Kidney glomerular epithelial cell (primary cell): ENCODE data around the gene EIF2AK2.
"Not testable (repeated sequence)": the region's sequence is repeated elsewhere in the genome, so short reads cannot be mapped to it uniquely, and the experiment has no call there.

Experiments
- DNase-seq: peaks from one replicate; lab custom pipeline; 2025; lab: John Stamatoyannopoulos, UW

The EIF2AK2 gene

GRCh38 chr2:37156857-37157714 is at the start of gene EIF2AK2:
TSS of gene EIF2AK2 (minus strand) at chr2:37156980. CDS start at chr2:37147806, 9,174 bp downstream.
- peak; percentile 81 for DNase-seq

GRCh38 chr2:37205689-37206341 is 49.0 kb upstream of the EIF2AK2 start:
- no peak for DNase-seq

GRCh38 chr2:37205071-37205661 is 48.4 kb upstream of the EIF2AK2 start:
- DNase-seq: not testable (repeated sequence)

DNA sequence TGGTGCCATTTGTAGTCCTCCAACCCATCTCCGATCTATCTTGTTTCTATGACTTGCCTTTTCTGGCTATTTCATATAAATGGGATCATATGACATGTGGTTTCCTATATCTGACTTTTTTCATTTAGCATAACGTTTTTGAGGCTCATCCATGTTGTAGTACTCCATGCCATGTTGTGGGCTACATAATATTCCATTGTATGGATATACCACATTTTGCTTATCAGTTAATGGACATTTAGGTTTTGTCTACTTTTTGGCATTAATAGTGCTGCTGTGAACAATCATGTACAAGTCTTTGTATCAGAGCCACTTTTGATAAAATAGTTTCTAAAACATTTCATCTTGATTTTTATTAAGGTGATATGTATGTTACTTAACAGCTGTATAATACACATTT is 46.9 kb upstream of the EIF2AK2 start:
- no peak for DNase-seq

GRCh38 chr2:37201766-37202165 is 45.0 kb upstream of the EIF2AK2 start:
- no peak for DNase-seq

GRCh38 chr2:37201208-37201607 is 44.4 kb upstream of the EIF2AK2 start:
- no peak for DNase-seq

DNA sequence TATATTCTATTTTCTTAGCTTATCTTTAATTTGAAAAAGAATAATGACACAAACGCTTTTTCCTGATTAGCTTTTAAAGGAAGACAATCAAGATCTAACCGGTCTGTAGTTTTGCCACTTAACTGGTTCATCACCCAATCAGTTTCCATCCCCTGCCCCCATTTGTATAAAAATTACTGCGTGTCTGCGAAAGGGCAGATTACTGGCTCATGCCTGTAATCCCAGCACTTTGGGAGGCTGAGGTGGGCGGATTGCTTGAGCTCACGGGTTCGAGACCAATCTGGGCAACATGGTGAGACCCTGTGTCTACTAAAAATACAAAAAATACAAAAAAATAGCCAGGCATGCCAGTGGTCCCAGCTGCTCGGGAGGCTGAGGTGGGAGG is 41.9 kb upstream of the EIF2AK2 start:
- DNase-seq: no peak

GRCh38 chr2:37196320-37197195 is 39.8 kb upstream of the EIF2AK2 start, which contains the start of gene CEBPZOS:
TSS of gene CEBPZOS (plus strand) at chr2:37196496. CDS start at chr2:37199705, 3,209 bp downstream.
- peak; percentile 72 for DNase-seq

DNA sequence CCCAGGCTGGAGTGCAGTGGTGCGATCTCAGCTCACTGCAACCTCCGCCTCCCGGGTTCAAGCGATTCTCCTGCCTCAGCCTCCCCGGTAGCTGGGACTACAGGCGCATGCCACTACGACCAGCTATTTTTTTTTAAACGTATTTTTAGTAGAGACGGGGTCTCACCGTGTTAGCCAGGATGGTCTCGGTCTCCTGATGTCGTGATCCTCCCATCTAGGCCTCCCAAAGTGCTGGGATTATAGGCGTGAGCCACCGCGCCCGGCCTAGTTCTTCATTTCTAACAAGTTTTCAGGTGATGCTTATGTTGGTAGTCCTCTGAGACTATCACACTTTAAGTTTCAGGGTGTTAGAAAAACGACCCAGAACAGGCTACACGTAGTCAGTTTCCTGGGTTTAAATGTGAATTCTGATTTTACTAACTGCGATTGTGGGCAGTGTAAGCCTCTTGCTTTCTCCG is 39.1 kb upstream of the EIF2AK2 start:
- not testable (repeated sequence) for DNase-seq

DNA sequence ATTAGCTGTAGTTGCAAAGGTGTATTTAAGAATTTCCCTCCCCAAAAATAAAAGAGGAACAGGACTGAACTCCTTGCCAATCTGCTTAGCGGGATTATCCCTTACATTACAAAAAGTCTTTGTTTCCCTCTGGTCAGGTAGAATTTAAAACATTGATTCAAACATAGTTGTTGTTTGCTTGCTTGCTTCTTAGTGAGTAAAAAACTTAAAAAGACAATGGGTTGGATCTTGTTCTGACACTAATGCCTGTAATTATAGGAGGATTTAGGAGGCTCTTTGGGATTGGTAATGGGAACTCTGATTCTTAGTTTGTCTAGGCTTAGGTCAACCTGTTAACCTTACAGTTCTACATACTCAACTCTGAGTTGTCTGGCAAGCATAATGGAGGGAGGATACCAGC is 35.8 kb upstream of the EIF2AK2 start:
- no peak for DNase-seq

DNA sequence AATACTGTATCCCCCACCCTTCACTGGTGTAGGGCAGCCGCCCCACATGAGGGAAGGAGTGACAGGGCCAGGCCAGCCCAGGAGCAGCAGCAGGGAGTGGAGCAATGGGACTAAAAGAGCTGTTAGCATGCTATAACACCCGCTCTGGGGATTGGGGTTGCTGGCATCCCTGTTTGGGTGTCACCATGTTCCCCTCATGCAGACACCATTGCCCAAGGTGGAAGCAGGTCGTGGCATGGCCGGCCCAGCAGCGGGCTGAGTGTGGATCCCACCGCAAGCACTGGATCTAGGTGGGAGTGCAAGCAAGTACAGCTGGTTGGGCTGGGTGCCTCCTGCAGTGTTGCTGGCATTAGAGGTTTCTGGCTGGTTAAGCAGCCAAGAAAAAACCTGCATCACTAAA is 35.0 kb upstream of the EIF2AK2 start:
- no peak for DNase-seq

- DNase-seq: no peak
Observed at GRCh38 chr2:37191253-37191652, 34.5 kb upstream of the EIF2AK2 start.

DNA sequence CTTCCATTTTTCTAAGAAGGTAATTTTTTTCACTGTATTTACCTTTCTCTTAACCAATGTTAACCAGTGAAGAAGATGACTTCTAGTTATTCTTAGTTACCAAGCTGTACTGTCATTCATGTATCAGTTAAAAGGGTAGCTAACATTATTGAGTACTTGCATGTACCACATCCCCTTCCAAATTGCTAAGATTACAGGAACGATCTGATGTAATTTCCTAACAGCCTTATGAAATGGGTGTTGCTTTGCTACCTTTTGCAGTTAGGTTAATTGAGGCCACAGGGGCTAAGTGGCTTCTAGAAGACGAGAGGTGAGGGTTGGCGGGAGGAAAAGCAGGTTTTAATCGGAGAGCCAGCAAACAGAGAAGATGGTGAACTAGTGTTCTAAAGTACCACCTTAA is 33.5 kb upstream of the EIF2AK2 start:
- DNase-seq: no peak

- peak; percentile 85 for DNase-seq
Observed at GRCh38 chr2:37189452-37190153, 32.8 kb upstream of the EIF2AK2 start.

DNA sequence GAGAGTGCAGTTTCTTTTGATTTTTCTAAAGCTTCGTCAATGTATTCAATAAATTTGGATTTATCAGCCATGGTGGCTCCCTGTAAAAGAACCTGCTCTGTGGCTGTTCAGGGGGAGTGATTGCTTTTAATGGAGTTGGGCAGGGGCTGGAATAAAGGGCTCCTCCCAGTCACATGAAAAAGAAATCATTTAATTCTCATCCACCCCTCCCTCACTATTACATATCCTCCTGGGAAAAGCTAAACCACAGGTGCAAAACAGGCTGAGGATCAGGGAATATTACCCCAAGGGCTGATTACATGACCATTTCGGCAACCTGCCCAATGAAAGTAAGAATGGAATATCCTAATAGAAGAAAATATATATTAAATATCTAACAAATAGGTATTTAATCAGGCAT is 31.8 kb upstream of the EIF2AK2 start, which contains the start of gene SULT6B1:
SULT6B1 (minus strand) TSS at position 101 of the 400 bp plus-strand sequence; CDS start at position 71, 30 bp downstream.
- DNase-seq: no peak

- DNase-seq: no peak
Observed at GRCh38 chr2:37181726-37182684, 25.2 kb upstream of the EIF2AK2 start.

- DNase-seq: no peak
Observed at GRCh38 chr2:37180640-37181039, 23.9 kb upstream of the EIF2AK2 start.

DNA sequence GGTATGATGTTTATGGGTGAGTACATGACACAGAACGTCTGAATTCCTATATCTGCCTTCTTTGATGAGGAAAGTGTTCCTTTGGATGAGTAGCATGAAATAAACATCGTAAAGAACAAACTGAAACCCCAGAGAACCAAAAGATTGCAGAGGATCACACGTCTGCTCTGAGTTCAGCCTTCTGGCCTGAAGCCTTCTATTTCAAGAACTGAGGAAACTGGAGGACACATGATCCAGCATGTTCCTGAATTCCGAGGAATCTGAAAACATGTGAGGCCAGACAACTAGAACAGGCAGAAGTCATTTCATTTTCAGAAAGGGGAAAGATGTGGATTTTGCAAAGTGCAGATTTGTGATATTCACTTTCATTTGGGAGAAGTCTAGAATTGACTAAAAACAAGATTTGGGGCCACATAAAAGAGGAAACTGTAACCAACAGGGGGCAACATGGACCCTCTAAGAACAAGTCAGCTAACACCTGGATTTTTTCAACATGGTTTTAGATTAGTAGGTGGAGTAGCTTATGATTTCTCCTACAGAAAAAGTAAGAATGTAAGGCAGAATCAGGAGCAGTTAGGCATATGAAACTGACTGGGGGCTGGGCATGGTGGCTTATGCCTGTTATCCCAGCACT is 23.3 kb upstream of the EIF2AK2 start:
- DNase-seq: no peak

DNA sequence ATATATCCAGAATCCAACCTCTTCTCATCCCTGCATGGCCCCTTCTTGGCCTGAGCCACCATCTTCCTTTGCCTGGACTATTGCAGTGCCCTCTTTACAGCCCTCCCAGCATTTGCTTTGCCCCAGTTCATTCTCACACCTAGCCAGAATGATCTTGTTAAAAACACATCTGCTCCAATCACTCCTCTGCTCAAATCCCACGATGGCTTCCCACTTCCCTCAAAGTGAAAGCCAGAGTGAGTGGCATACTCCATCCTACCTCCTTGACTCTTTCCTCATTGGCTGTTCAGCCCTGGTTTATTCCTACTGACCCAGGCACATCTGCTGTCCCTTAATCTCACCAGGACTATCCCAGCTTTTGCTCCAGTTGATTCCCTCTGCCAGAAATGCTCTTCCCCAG is 17.0 kb upstream of the EIF2AK2 start:
- DNase-seq: no peak

- DNase-seq: no peak
Observed at GRCh38 chr2:37171624-37171950, 14.8 kb upstream of the EIF2AK2 start.
